GM21717 (cell line): ENCODE results near the gene FAM217A.

Source experiments
- ATAC-seq: cut with Tn5 transposase; IDR thresholded peaks from one replicate; pipeline ENCODE4 v1.9.1; 2021; ENCODE audit warnings: mild to moderate bottlenecking, moderate library complexity; ENCODE audit not compliant: unreplicated experiment

Gene FAM217A

DNA sequence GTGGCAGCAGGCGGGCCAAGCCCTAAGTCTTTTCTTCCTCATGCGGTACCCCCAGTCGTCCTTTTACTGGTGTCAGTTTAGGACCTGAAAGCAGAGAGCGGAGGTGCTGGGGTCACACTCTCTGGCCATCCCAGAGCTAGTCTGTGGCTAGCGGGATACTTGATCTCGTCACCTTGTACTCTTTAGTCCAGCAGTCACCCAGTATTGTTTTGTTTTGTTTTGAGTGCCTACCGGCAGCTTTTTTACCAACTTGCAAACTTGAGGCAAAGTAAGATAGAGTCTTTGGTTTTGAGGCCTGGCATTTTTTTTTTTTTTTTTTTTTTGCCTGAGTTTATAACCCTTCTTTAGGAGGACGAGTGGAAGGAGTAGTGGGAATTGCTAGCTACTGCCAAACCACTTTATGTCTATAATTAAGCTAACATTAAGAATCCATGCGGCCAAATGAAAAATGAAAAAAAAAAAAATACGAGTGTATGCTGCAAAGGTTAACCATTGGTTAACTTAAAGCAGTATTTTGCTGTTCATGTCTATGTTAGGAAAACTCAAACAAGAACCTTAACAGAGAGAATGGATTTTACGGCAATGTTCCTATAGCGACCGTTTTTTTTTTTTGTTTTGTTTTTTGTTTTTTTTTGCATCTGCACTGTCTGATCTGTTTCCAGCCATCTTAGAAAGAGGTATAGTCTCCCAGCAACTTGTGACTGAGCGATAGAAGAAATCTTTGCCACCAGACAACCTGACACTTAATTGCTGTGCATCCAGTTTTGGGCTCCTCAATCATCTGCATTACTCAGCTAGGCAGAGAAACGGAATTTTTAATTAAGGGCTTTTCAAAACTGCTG lies 56.9 kb downstream of the FAM217A start:
- ATAC-seq: no peak

DNA sequence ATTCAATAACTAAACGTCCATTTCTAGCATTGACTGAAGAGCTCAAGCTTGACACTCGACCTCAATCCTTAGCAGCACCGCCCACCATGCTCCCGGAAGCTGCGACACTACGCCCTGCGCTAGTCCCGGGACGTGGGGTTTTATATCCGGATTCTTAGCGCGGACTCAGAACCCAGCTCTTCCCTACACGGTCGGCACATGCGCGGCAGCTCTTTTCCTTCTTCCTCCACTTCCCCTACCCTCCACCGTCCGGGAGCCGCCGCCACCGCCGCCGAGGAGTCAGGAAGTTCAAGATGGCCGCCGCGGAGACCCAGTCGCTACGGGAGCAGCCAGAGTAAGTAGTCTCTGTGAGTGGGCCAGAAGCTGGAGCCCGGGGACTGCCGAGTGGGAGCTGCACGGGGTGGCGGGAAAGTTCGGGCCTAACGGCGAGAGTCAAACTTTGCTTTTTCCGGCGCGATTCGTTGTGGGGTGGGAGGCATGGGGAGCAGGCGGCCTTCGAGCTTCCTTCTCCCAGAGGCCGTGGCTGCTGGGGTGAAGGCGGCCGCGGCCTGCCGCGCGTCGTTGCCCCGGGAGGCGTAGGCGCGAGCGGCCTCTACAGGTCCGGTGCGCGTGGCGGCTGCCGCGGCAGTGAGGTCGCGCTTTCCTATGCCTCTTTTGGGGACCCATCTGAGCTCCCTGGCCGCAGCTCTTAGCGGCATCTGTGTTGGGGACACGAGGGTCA lies 57.6 kb downstream of the FAM217A start:
- peak; percentile 63 for ATAC-seq

DNA sequence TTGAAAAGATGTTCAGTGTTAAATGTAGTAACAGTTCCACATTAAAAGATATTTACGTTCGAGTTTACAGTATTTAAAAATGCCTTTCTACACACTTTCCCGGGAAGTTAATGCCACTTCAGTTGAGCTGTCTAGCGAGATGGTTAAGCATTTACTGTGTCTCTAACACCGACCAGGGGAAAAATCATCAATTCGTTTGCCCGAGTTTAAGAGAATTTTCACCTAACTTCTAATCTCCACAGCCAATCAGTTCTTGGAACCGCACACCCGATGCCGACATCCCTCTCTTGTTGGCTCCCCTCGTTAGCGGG lies 58.2 kb downstream of the FAM217A start:
- ATAC-seq: no peak

DNA sequence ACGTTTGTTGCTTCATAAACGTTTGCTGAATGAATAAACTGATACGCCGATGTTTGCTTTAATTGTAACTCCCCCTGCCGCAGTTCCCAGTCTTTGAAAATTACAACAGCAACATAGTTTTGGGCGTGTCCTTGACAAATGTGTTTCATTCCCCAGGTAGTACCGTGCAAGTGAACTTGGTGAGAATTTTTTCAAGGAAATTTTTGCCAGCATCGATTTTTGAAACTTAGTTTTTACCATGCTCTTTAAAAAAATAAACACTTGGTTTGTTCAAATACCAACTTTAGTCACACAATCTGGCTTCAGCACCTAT lies 60.1 kb downstream of the FAM217A start:
- no peak for ATAC-seq
